ENCODE measurements around the gene TAS1R1. TPM values are rescaled to one million over a fixed set of nuclear protein-coding genes. Genes with fewer than 3 reads are reported as not detected.

The TAS1R1 gene
- total RNA-seq: not detected

DNA sequence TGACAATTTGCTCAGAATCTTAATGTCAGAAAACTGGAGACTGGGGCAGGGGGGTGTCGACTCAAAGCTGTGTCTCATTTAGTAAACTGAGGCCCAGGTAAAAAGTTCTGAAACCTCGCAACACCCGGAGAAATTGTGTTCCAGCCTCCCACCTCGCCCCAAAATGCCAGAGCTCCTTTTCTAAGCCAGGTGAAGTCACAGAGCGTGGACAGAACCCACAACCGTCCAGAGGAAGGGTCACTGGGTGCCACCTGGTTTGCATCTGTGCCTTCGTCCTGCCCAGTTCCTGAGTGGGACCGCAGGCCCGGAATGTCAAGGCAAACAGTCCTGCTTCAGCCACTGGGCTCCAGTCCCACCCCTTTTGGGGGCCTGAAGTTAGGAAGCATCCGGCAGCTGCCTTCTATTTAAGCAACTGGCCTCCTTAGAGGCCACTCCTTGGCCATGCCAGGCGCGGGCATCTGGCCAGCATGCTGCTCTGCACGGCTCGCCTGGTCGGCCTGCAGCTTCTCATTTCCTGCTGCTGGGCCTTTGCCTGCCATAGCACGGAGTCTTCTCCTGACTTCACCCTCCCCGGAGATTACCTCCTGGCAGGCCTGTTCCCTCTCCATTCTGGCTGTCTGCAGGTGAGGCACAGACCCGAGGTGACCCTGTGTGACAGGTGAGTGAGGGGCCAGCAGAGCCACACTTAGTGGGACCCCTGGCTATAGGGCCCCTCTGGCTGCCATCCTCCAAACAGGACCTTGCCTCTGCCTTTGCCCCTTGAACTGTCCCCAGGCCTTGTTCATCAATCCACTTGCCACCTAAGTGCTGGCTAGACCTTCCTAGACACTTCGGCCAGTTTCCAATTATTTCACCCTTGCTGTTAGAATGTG is at the start of gene TAS1R1:
Gene TAS1R1 (plus strand): TSS at position 401 of the 872 bp plus-strand sequence. CDS start 67 bp downstream, at position 468.

DNA sequence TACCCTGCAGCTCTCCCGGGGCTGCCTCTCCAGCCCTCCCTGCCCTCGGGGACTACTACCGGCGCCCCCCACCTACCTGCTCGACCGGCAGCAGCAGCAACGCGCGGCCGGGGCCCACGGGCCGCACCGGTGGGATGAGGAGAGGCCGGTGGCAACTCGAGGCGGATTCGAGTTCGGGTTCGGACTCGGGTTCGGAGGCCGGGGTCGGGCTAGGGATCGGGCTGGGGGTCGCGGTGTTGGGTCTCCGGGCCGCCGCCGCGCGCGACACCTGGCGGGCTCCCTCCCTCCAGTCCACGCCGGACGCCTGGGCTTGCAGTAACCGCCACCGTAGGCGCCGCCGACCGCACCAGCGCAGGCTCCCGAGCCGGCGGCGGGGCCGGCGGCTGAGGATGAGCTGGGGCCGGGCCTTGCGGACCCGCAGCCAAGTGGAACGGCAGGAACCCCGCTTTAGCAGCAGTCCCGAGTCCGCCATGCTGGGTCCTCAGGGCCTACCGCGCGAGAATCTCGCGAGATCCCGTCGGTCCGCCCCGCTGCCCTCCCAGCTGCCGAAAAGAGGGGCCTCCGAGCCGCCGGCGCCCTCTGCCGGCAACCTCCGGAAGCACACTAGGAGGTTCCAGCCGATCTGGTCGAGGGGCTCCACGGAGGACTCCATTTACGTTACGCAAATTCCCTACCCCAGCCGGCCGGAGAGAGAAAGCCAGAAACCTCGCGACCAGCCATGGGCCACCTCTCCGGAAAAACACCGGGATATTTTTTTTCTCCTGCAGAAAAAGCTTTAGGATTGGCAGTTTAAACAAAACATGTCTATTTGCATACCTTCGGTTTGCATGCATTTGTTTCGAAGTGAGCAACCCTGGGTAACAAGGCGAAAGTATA is 838 bp upstream of the TAS1R1 start, which contains the start of gene NOL9:
Gene NOL9 (minus strand): TSS at position 483 of the 876 bp plus-strand sequence. CDS start 11 bp downstream, at position 472.

DNA sequence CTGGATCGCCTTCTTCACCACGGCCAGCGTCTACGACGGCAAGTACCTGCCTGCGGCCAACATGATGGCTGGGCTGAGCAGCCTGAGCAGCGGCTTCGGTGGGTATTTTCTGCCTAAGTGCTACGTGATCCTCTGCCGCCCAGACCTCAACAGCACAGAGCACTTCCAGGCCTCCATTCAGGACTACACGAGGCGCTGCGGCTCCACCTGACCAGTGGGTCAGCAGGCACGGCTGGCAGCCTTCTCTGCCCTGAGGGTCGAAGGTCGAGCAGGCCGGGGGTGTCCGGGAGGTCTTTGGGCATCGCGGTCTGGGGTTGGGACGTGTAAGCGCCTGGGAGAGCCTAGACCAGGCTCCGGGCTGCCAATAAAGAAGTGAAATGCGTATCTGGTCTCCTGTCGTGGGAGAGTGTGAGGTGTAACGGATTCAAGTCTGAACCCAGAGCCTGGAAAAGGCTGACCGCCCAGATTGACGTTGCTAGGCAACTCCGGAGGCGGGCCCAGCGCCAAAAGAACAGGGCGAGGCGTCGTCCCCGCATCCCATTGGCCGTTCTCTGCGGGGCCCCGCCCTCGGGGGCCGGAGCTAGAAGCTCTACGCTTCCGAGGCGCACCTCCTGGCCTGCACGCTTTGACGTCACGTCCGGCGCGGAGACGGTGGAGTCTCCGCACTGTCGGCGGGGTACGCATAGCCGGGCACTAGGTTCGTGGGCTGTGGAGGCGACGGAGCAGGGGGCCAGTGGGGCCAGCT is 24.4 kb downstream of the TAS1R1 start, which contains the start of gene ZBTB48:
Gene ZBTB48 (plus strand): TSS at position 621 of the 745 bp plus-strand sequence. CDS start 616 bp downstream, outside the sequence.

DNA sequence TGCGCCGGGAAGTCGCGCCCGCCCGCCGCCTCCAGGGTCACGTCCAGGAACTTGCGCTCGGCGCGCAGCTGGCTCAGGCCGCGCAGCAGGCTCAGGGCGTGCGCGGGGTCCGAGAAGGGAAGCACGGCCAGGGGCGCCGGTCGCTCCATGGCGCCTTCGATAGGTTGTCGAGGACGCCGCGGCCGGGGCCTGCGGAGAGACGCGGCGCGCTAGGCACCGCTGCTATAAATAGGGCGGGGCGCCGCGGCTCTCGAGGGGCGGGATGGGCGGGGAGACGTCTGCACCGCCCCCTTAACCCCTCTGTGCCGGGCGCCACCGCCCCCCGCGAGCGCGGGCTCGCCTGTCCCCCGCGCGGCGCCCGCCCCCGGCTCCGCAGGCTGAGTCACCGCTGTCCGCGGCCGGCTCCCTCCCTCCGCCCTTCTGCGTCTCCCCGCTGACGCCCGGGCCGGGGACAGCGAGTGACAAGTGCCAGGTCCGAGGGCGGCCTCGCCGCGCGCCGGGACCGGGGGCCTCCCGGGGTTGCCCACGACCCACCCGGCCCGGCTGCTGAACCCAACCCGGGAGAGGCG is 47.6 kb downstream of the TAS1R1 start, which contains the start of gene KLHL21:
Gene KLHL21 (minus strand): TSS at position 201 of the 569 bp plus-strand sequence. CDS start 52 bp downstream, at position 149.

DNA sequence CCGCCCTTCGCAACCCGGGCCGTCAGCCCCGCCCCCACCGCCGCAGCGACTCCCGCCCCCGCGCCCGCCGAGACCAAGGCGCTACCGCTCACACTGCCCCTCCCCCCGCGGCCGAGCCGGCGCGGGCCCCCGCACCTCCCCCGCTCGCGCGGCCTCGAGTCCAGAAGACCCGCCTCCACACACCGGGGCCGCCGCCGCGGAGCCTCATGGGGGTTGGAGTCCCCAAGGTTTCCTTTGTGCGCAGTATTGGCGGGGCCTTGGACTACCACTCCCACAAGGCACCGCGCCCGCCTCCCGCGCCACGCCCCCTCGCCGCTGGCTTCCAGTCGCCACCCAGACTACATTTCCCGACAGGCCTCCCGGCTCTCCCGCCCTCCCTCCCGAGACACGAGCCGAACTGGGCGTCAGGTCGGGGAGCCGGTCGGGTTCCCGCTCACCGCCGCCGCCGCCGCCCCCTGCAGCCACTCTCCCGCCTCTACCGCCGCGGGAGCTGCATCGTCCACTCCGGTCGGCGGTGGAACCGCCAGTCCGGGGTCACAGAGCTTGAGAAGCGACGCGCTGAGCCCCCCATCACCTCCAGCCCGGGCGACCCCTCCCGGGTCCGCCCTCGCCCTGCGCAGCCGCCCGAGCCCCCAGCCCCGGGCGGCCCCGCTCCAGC is 58.4 kb downstream of the TAS1R1 start, which contains the start of gene PHF13:
Gene PHF13 (plus strand): TSS at position 371 of the 658 bp plus-strand sequence. CDS start 336 bp downstream, outside the sequence.

DNA sequence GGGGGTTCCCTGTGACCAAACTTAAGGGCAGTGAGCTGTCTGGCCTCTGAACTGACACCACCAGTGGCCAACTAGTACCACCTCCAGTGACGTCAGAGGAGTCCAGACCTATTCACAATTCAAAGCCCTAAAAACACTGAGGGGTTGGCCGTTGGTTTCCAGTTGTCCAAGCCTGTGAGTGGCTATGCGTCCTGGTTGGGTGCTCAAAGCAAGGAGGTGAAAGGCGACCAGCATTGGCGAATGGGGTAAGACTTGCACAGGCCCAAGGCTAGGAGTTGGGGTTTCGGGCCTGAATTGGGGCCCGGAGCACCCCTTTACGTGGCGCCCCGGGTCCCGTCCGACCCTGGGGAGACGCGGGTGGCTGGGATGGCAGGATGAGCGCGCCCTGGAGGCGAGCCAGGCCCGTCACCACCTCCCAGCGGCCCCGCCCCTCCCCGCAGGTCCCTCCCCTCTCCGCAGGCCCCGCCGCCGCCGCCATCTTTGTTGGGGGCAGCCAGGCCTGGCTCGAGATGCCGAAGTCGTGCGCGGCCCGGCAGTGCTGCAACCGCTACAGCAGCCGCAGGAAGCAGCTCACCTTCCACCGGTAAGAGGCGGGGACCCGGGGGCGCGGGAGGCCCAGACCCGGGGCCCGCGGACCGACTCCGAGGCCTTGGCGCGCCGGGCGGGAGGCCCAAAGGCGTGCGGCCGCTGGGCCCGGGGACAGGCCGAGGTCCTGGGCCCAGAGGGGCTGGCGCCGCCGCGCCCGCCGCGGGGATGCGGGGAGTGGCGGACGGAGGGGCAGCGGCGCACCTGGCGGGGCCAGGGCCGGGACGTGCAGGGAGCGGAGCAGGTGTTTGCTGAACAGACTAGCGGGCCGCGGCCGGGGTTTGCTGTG is 69.8 kb downstream of the TAS1R1 start, which contains the start of gene THAP3:
Gene THAP3 (plus strand): TSS at position 159 of the 874 bp plus-strand sequence. CDS start 351 bp downstream, at position 510.

Small RNA genes lying within 50 kb of the gene (small RNA-seq; reads per million reads assigned to genes)
- gene RNU6-731P: 0 reads per million in 2 donors

Other genes starting within 250 kb of the TAS1R1 start
- 100 to 1,000 TPM; 115 to 148 TPM for gene ACOT7, start 161.5 kb upstream of the TAS1R1 start, total RNA-seq
- gene HES2, start 135.4 kb upstream of the TAS1R1 start, total RNA-seq: under 1 TPM in 1 of 2 donors, not detected in 1; 0.33 TPM
- gene ESPN, start 130.5 kb upstream of the TAS1R1 start, total RNA-seq: under 1 TPM in 1 of 2 donors, not detected in 1; under 0.01 TPM
- gene TNFRSF25, start 89.1 kb upstream of the TAS1R1 start, total RNA-seq: under 1 TPM in 1 of 2 donors, not detected in 1; under 0.01 TPM
- 1 to 10 TPM in 1 of 2 donors, under 1 TPM in 1; 0.33 to 1.4 TPM for gene PLEKHG5, start 63.6 kb upstream of the TAS1R1 start, total RNA-seq
- 10 to 100 TPM; 19.3 to 25.3 TPM for gene NOL9, start 794 bp upstream of the TAS1R1 start, total RNA-seq
- 10 to 100 TPM; 10.3 to 14.0 TPM for gene ZBTB48, start 24.7 kb downstream of the TAS1R1 start, total RNA-seq
- 10 to 100 TPM; 51.0 to 54.7 TPM for gene KLHL21, start 47.6 kb downstream of the TAS1R1 start, total RNA-seq
- gene PHF13, start 58.4 kb downstream of the TAS1R1 start, total RNA-seq: 1 to 10 TPM; 8.9 to 9.7 TPM
- 10 to 100 TPM; 14.8 to 21.0 TPM for gene THAP3, start 69.6 kb downstream of the TAS1R1 start, total RNA-seq
- 10 to 100 TPM; 35.4 to 44.3 TPM for gene DNAJC11, start 146.5 kb downstream of the TAS1R1 start, total RNA-seq
- gene CAMTA1, start 230.1 kb downstream of the TAS1R1 start, total RNA-seq: 10 to 100 TPM; 46.0 to 50.6 TPM

All from melanocyte of skin (primary cell).